ENCODE measurements around the gene LRP6. TPM values are rescaled to one million over a fixed set of nuclear protein-coding genes. Genes with fewer than 3 reads are reported as not detected.

LRP6 gene
- total and polyA plus RNA-seq, 2 of the 8 experiments (the other 6 are each of a cell fraction or from before 2014, with no cell fraction given), result 53.6 to 73.2 TPM

DNA sequence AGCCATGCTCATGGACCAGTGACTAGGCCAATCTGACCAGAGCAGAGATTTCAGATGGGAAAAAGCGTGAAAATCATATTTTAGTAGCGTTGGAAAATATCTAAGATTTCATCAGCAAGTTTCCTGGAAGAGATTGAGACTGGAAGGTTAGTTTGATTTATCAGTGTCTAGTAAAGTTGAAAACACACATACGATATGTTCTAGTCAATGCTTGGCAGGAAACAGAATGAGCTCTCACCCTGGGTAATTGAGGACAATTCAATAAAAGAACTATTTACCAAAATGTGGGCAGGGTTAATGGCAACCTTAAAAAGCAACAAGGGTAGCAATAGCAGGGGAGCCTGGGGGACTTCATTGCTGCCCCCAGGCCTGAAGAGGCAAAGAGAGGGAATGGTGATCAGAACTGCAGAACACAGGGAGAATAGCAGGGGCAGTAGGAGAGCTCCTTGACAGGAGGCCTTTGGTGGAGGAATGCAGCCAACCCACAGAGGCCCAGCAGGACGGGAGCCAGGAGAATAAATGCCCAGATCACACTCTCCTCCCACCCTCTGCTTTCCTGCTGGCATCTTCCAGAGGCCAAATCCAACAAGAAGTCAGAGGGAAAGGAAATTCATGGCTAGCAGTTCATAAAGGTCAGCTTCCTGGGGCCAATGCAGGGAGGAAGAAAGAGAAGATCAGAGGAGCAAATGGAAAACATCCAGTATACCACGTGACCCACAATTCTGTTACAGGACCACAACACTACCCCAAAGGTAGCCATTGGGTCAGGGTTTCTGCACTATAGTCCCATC, 27.6 kb upstream of the LRP6 start (continued):
- TF ChIP-seq TEAD4 (IDR thresholded peaks at IDR 0.05; ENCODE audit: low read depth, low read length), result peak; percentile 92
- 0 out of 2 replicates have a peak, but pooled peaks have one; percentile 23 for TF ChIP-seq TAF1 (IDR thresholded peaks at IDR 0.05; ENCODE audit: low read depth, low read length)
- TF ChIP-seq JUND (IDR thresholded peaks at IDR 0.05; ENCODE audit: low read length), result no peak
- no peak for TF ChIP-seq SIRT6 (IDR thresholded peaks at IDR 0.05; ENCODE audit: low read length)
- TF ChIP-seq USF2 (IDR thresholded peaks at IDR 0.05; ENCODE audit: low read length), result peak; percentile 61
- TF ChIP-seq SP4 (IDR thresholded peaks at IDR 0.05; ENCODE audit: low read length), result no peak
- TF ChIP-seq SP2 (IDR thresholded peaks at IDR 0.05; ENCODE audit: low read length), result no peak

Data from H1 (cell line).